GM19025 (cell line): ENCODE measurements around the gene CLDN25.

Experiments
- ATAC-seq: cut with Tn5 transposase; IDR thresholded peaks from one replicate; pipeline ENCODE4 v1.9.1; 2021; ENCODE audit warnings: mild to moderate bottlenecking, low read depth, moderate library complexity; ENCODE audit not compliant: unreplicated experiment

CLDN25 gene

DNA sequence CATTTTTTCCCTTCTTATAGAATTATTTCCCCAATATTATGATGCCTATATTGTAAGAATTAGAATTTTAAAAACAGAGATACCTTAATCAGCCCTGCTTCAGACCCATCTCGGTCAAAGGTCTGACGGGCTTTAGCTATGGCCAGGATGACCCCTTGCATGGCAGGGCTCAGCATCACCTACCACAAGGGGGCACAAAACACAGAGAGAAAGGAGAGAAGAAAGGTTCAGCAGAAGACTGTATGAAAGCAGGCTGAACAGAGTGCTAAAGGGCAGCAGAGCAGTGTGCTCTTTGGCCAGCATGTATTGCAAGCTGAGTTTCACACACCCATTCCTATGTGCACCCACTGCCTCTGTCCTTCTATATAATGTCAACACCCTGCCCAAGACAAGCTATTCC, 26.8 kb downstream of the CLDN25 start:
- no peak for ATAC-seq

DNA sequence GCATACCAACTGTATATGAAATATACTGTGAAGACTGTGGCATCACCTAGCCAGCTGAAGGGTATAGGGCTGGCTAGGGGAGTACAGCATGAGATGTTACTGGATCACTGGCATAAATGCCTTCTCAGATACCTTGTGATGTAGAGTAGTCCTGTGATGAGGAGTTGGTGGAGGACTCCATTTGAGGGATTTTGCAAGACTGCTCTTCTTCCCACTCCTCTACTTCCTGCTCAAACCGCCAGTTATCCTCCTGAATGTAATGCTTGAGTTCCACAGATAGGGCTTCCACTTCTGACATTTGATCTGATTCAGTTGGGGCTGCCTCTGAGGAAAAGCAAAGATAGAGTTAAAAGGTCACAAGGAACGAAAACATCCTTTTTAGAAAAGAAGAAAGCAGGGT, 29.3 kb downstream of the CLDN25 start:
- ATAC-seq = no peak

DNA sequence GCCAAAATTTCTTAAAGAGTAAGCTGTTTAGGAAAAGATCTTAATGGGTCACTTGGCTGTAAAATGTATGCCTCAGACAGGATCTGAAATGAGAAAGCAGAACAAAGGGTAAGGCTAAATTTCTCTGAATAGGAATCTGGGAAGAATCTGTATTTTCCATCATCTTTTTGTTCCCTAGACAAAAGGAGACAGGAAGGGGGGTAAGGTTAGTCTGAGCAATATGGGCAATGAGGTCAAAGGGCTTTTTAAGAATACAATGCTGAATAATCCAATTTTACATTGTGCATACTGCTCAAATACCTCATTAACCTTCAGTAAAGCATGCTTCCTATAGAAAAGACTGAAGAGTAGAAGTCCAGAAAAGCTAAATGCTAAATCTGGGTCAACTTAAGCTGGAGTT, 34.6 kb downstream of the CLDN25 start:
- no peak for ATAC-seq

DNA sequence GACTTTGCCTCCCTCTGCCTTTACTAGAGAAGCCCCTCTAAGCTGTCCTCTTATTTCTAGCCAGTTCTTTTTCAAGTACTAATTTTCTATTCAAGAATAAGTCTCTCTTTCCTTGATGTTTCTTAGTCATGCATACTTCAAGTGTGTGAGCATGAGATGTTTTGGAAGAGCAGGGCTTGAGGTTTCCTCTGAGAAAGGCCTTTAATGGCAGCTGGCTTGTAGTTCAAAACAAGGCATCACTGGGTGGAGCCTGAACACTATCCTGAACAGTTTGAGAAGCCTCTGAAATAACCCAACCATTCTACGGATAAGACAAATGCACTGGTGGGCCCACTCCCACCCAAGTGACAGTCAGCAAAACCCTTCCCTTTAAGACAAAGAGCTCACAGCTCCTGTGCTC, 37.6 kb downstream of the CLDN25 start:
- ATAC-seq = no peak

DNA sequence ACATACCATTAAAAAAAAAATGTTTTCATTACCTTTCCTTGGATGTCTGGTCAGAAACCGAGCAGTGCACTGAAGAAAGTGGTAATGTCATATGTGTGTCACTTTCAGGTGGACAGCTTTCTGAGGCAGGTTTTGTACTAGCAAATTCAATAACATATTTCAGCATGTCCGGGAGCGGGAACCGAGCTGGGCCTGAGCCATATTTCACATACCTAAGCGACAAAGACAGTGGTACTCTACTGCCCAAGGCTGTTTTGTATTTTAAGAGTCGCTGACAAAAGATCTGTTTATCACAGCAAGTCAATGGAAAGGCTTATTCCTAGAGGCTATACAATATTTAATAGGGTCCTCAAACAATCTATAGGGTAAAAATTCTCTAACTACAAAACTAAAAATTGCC, 38.0 kb downstream of the CLDN25 start:
- ATAC-seq = no peak

DNA sequence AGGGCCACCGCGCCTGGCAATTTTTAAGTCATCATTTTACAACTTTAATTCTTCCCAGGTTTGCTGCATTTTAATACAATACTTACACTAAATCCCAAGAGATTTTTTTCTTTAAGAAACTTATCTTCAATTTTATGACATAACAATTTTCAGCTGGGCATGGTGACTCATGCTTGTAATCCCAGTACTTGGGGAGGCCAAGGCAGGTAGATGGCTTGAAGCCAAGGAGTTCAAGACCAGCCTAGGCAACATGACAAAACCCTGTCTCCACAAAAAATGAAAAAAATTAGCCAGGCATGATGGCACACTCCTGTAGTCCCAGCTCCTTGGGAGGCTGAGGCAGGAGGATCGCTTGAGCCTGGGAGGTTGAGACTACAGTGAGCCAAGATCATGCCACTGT, 38.8 kb downstream of the CLDN25 start:
- no peak for ATAC-seq

DNA sequence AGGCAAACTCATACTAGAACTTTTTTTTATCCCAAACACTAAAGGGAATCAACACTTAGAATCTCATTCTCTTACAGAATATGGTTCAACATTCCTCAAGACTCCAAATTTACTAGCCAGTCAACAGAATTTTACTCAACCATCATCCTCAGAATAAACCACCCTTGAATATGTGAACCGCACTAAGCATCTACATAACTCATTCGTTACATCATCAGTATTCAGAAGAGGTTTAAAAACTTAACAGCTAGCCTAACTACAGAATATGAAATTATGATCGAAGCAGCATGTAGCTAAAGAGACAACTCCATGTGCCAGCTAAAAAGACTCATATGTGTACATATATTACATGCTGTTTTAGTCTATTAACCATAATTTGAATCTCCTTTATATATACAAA, 47.9 kb downstream of the CLDN25 start:
- ATAC-seq = no peak

DNA sequence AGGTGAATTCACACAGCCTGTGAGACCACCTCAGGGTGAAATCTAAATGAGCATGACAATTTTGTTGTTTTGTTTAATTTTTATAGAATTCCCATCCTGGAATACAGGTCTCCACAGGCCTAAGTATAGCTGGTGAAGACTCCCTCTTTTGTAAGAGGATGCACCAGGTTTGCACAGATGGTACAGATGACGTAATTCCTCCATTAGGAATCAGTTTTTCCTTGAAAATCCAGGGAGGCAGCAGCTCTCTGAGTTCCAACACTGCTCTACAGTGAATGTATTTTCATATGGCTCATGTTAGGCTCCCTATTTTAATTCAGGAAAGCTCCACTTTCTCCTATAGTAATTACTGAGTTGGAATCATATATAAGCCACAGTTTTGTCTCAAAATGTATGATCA, 48.6 kb downstream of the CLDN25 start:
- no peak for ATAC-seq

DNA sequence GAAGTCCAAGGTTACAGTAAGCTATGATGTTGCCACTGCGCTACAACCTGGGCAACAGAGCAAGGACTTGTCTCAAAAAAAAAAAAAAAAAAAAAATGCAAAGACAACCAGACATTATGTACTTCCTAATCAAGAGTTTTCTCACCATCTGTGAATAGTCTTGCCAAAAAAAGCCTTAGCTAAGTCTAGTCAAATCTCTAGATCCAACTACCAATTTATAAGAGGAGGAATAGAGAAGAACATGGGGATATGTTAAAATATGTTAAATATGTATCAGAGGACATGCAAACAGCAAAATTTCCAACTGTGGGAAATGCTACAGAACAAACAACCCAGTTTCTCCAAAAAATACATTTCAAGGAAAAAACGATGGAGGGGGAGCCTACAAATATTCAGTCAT, 50.2 kb downstream of the CLDN25 start:
- ATAC-seq = no peak
